Mucosa of rectum (tissue), 2 donors: ENCODE measurements around the gene CCNB1IP1.
"Not testable (repeated sequence)": the region's sequence is repeated elsewhere in the genome, so short reads cannot be mapped to it uniquely, and the experiment has no call there.

ENCODE experiments used
- H3K27ac ChIP-seq, 2 donors: one replicate each; pipeline ENCODE4 v1.7.0; 2013; ENCODE audit warnings: inconsistent platforms in 2 of 2, low read depth in 2 of 2, low read length in 2 of 2
- H3K27me3 ChIP-seq, 2 donors: one replicate each; pipeline ENCODE4 v1.7.0; 2013; ENCODE audit warnings: low read length in 2 of 2; ENCODE audit not compliant: control insufficient read depth in 2 of 2, insufficient read depth in 2 of 2
- H3K36me3 ChIP-seq, 2 donors: one replicate each; pipeline ENCODE4 v1.7.0; 2013; ENCODE audit warnings: low read length in 2 of 2; ENCODE audit not compliant: control insufficient read depth in 2 of 2, insufficient read depth in 2 of 2
- H3K4me1 ChIP-seq, 2 donors: one replicate each; pipeline ENCODE4 v1.7.0; 2013; ENCODE audit warnings: low read length in 2 of 2, mild to moderate bottlenecking in 1 of 2; ENCODE audit not compliant: control insufficient read depth in 2 of 2, insufficient read depth in 2 of 2
- H3K4me3 ChIP-seq, 2 donors: one replicate each; pipeline ENCODE4 v1.7.0; 2013; ENCODE audit warnings: low read length in 2 of 2
- H3K9ac ChIP-seq, 2 donors: one replicate each; pipeline ENCODE4 v1.7.0; 2013; ENCODE audit warnings: low read length in 2 of 2, low read depth in 1 of 2, mild to moderate bottlenecking in 1 of 2
- H3K9me3 ChIP-seq, 2 donors: one replicate each; pipeline ENCODE4 v1.7.0; 2013; ENCODE audit warnings: low read length in 2 of 2; ENCODE audit not compliant: control insufficient read depth in 2 of 2
- donor health status: healthy.
- donor health status: Normal muscosa, but diverticular disease.

Gene CCNB1IP1

GRCh38 chr14:20358474-20358873 is 25.4 kb upstream of the CCNB1IP1 start:
- not testable (repeated sequence) for H3K9me3 ChIP-seq, H3K4me1 ChIP-seq, H3K4me3 ChIP-seq, H3K9ac ChIP-seq, H3K27ac ChIP-seq, H3K27me3 ChIP-seq
- H3K36me3 ChIP-seq: peaks cover 45 to 46% of the 10 kb centered on the region in 2 donors

GRCh38 chr14:20356422-20356821 is 23.3 kb upstream of the CCNB1IP1 start:
- Histone ChIP-seq H3K36me3 (peaks cover 45 to 50% of the 10 kb centered on the region in 2 donors), H3K27ac (no peak overlapping the region), H3K9me3 (no peaks in the 10 kb centered on the region), H3K4me3 (no peak overlapping the region), H3K9ac (no peak overlapping the region), H3K27me3 (no peaks in the 10 kb centered on the region), H3K4me1 (no peaks in the 10 kb centered on the region)

DNA sequence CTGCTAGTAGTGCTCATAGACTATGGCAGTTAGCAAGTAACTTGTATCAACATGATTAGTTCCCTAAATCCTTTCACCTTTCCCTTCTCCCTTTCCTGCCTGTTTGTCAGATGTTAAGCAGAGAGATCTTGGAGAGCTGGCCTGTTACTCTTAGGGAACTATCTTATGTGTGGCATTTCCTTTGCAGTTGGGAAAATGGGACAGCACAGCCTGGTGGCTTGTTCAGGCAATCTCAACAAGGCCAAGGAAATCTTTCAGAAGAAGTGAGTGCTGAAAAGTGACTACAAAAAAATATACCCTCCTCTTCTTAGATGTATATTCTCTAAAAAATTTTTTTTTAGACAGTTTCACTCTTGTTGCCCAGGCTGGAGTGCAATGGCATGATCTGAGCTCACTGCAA is 17.8 kb upstream of the CCNB1IP1 start:
- Histone ChIP-seq H3K9ac (no peak overlapping the region), H3K9me3 (no peaks in the 10 kb centered on the region), H3K4me1 (no peaks in the 10 kb centered on the region), H3K4me3 (no peak overlapping the region), H3K27me3 (no peaks in the 10 kb centered on the region), H3K36me3 (peaks cover 25 to 43% of the 10 kb centered on the region in 2 donors), H3K27ac (no peak overlapping the region)

DNA sequence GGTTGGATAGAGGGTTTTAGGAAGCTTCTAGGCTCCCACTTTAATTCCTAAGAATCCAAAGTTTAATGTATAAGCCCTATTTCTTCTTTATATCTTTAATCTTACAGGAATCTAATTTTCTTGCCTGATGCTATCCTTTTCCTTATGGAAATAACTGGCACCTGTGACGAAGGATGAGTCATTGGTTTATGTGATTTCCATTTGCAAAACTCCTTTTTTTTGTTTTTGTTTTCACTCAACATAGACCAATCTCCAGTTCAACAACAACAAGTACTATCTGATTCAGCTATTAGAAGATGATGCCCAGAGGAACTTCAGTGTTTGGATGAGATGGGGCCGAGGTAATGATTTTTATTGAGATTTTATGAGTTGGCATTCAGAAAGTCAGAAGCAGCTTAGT is 17.2 kb upstream of the CCNB1IP1 start:
- Histone ChIP-seq H3K9me3 (no peaks in the 10 kb centered on the region), H3K9ac (no peak overlapping the region), H3K27me3 (no peaks in the 10 kb centered on the region), H3K36me3 (peaks cover 21 to 43% of the 10 kb centered on the region in 2 donors), H3K4me3 (no peak overlapping the region), H3K27ac (no peak overlapping the region), H3K4me1 (no peaks in the 10 kb centered on the region)

GRCh38 chr14:20347747-20348146 is 14.7 kb upstream of the CCNB1IP1 start:
- H3K4me1 ChIP-seq: peaks cover 6 to 7% of the 10 kb centered on the region in 2 donors
- H3K9ac ChIP-seq: no peak overlapping the region
- H3K27ac ChIP-seq: no peak overlapping the region
- no peak overlapping the region for H3K4me3 ChIP-seq
- peaks cover 6 to 24% of the 10 kb centered on the region in 2 donors for H3K36me3 ChIP-seq
- no peaks in the 10 kb centered on the region for H3K9me3 ChIP-seq
- no peaks in the 10 kb centered on the region for H3K27me3 ChIP-seq

- H3K4me1 ChIP-seq: peaks cover 6 to 9% of the 10 kb centered on the region in 2 donors
- no peak overlapping the region for H3K9ac ChIP-seq
- no peaks in the 10 kb centered on the region for H3K27me3 ChIP-seq
- H3K36me3 ChIP-seq: peaks cover 4 to 15% of the 10 kb centered on the region in 2 donors
- no peaks in the 10 kb centered on the region for H3K9me3 ChIP-seq
- no peak overlapping the region for H3K4me3 ChIP-seq
- H3K27ac ChIP-seq: no peak overlapping the region
These were observed 13.6 kb upstream of the CCNB1IP1 start for GRCh38 chr14:20346713-20347112.

GRCh38 chr14:20345366-20345765 is 12.3 kb upstream of the CCNB1IP1 start:
- no peak overlapping the region for H3K4me3 ChIP-seq
- H3K9me3 ChIP-seq: no peaks in the 10 kb centered on the region
- H3K27me3 ChIP-seq: no peaks in the 10 kb centered on the region
- peaks cover 4 to 9% of the 10 kb centered on the region in 2 donors for H3K36me3 ChIP-seq
- H3K27ac ChIP-seq: no peak overlapping the region
- no peak overlapping the region for H3K9ac ChIP-seq
- H3K4me1 ChIP-seq: peaks cover 6 to 9% of the 10 kb centered on the region in 2 donors

- peak overlapping the region; percentile 85 to 96 for H3K4me3 ChIP-seq
- peak overlapping the region; percentile 88 to 98 for H3K9ac ChIP-seq
- peak overlapping the region; percentile 92 for H3K27ac ChIP-seq
- H3K9me3 ChIP-seq: no peaks in the 10 kb centered on the region
- no peaks in the 10 kb centered on the region for H3K27me3 ChIP-seq
- H3K36me3 ChIP-seq: peaks cover 0 to 7% of the 10 kb centered on the region in 2 donors
- peaks cover 6 to 9% of the 10 kb centered on the region in 2 donors for H3K4me1 ChIP-seq
These were observed 10.8 kb upstream of the CCNB1IP1 start for GRCh38 chr14:20343862-20344220.

DNA sequence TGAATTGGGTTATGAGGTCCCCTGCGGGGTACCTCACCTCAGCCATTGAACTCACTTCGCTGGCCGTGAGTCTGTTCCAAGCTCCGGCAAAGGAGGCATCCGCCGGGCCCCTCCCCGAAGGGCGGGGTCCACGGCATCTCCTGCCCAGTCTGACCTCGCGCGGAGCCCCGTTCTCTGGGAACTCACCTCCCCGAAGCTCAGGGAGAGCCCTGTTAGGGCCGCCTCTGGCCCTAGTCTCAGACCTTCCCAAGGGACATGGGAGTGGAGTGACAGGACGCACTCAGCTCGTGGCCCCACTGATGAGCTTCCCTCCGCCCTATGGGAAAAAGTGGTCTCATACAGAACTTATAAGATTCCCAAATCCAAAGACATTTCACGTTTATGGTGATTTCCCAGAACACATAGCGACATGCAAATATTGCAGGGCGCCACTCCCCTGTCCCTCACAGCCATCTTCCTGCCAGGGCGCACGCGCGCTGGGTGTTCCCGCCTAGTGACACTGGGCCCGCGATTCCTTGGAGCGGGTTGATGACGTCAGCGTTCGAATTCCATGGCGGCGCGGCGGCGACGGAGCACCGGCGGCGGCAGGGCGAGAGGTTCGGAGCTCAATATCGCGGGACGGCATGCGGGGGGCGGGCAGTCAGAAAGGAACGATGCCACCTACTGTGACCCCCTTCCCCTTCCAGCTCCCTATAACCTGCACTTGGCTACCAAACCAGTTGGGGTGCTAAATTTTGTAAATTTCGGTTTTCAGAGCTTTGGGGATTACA is 10.2 kb upstream of the CCNB1IP1 start, which contains the start of gene PARP2:
Gene PARP2, plus strand, starts transcription at position 544 of the 770 bp plus-strand sequence. Its CDS starts 7 bp downstream, at position 551.
- peaks cover 0 to 7% of the 10 kb centered on the region in 2 donors for H3K36me3 ChIP-seq
- peak within 1 kb of the TSS; percentile 88 to 98 for H3K9ac ChIP-seq
- H3K4me1 ChIP-seq: peaks cover 6 to 9% of the 10 kb centered on the region in 2 donors
- H3K9me3 ChIP-seq: no peaks in the 10 kb centered on the region
- H3K4me3 ChIP-seq: peak within 1 kb of the TSS; percentile 85 to 96
- peak within 1 kb of the TSS; percentile 92 for H3K27ac ChIP-seq
- no peaks in the 10 kb centered on the region for H3K27me3 ChIP-seq

DNA sequence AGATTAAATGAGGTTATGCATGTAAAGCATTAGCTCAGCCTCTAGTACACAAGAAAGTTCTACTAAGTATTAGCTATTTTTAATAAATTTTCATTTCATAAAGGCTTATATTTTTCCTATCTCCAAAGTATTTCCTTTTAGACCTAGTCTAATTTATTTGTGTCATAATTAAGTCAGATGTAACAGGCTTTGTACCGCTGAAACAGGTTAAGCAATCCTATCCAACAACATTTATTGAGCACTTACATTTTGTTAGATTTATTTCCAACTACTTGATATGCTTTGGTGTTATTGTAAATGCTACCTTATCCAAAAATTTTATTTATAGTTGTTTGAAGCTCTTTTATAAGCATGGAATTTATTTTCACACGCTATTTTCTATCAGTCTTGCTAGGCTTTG is 8.6 kb upstream of the CCNB1IP1 start:
- peak overlapping the region in 1 of 2 donors; percentile 88 for H3K9ac ChIP-seq
- H3K4me3 ChIP-seq: peak overlapping the region; percentile 85 to 96
- H3K27ac ChIP-seq: no peak overlapping the region
- H3K4me1 ChIP-seq: peaks cover 6 to 9% of the 10 kb centered on the region in 2 donors
- H3K36me3 ChIP-seq: peaks cover 0 to 2% of the 10 kb centered on the region in 2 donors
- no peaks in the 10 kb centered on the region for H3K9me3 ChIP-seq
- no peaks in the 10 kb centered on the region for H3K27me3 ChIP-seq
